MM.1S (cell line): ENCODE results near the gene ZPLD1.

ENCODE experiments used
- DNase-seq: peaks from one replicate; pipeline ENCODE4 v3.0.0-alpha.2; 2015
- H2AFZ ChIP-seq: fragments of 300-600 bp; sonication (generic); 2 replicates; pipeline ENCODE4 v1.6.0; 2016; ENCODE audit warnings: antibody characterized with exemption, low read length
- H3F3A ChIP-seq: fragments of 300-600 bp; sonication (generic); 2 replicates; pipeline ENCODE4 v1.6.1; 2016; ENCODE audit warnings: mild to moderate bottlenecking, antibody characterized with exemption, low read length, moderate library complexity, mixed read lengths; ENCODE audit not compliant: insufficient read depth
- H3K27ac ChIP-seq: fragments of 300-600 bp; sonication (generic); 2 replicates; pipeline ENCODE4 v1.5.1; 2016; ENCODE audit warnings: mild to moderate bottlenecking, low read length
- H3K27me3 ChIP-seq: fragments of 300-600 bp; sonication (generic); replicated peaks from 2 replicates; pipeline ENCODE4 v1.6.0; 2016; ENCODE audit warnings: low read length; ENCODE audit not compliant: insufficient read depth
- H3K36me3 ChIP-seq: fragments of 300-600 bp; sonication (generic); replicated peaks from 2 replicates; pipeline ENCODE4 v1.6.1; 2016; ENCODE audit warnings: mild to moderate bottlenecking, low read length, mixed read lengths; ENCODE audit not compliant: insufficient read depth
- H3K4me1 ChIP-seq: fragments of 300-600 bp; sonication (generic); 2 replicates; pipeline ENCODE4 v1.6.1; 2016; ENCODE audit warnings: low read length, mixed read lengths
- H3K4me2 ChIP-seq: fragments of 300-600 bp; sonication (generic); 2 replicates; pipeline ENCODE4 v1.6.0; 2016; ENCODE audit warnings: low read depth, low read length
- H3K4me3 ChIP-seq: fragments of 300-600 bp; sonication (generic); 2 replicates; pipeline ENCODE4 v1.5.1; 2016; ENCODE audit warnings: low read length, mixed read lengths
- H3K79me2 ChIP-seq: fragments of 300-600 bp; sonication (generic); 2 replicates; pipeline ENCODE4 v1.6.1; 2016; ENCODE audit warnings: mixed run types, low read length, mixed read lengths
- H3K9ac ChIP-seq: fragments of 300-600 bp; sonication (generic); 2 replicates; pipeline ENCODE4 v1.6.1; 2016; ENCODE audit warnings: low read length, mixed read lengths
- H3K9me2 ChIP-seq: fragments of 300-600 bp; sonication (generic); replicated peaks from 2 replicates; pipeline ENCODE4 v1.6.1; 2016; ENCODE audit warnings: mild to moderate bottlenecking, low read length, mixed read lengths; ENCODE audit not compliant: insufficient read depth
- H3K9me3 ChIP-seq: fragments of 300-600 bp; sonication (generic); replicated peaks from 2 replicates; pipeline ENCODE4 v1.6.1; 2016; ENCODE audit warnings: mild to moderate bottlenecking, low read length, mixed read lengths; ENCODE audit not compliant: insufficient read depth
- H4K20me1 ChIP-seq: fragments of 300-600 bp; sonication (generic); 2 replicates; pipeline ENCODE4 v1.6.1; 2016; ENCODE audit warnings: mild to moderate bottlenecking, low read length, moderate library complexity, mixed read lengths; ENCODE audit not compliant: insufficient read depth
- EZH2 ChIP-seq: fragments of 300-600 bp; sonication (generic); optimal IDR thresholded peaks from 2 replicates; pipeline ENCODE3; 2017; ENCODE audit warnings: low read depth, mild to moderate bottlenecking, antibody characterized with exemption, low read length, mixed read lengths
- EZH2phosphoT487 ChIP-seq: fragments of 300-600 bp; sonication (generic); IDR thresholded peaks from 2 replicates; pipeline ENCODE4 v1.6.1; 2018; ENCODE audit warnings: antibody characterized with exemption, low read length
- TF ChIP-seq, protein P1 (sequence below): fragments of 300-600 bp; sonication (generic); IDR thresholded peaks from 2 replicates; pipeline ENCODE4 v1.5.1; 2016; ENCODE audit warnings: antibody characterized with exemption, low read length, mixed read lengths

The ZPLD1 gene

DNA sequence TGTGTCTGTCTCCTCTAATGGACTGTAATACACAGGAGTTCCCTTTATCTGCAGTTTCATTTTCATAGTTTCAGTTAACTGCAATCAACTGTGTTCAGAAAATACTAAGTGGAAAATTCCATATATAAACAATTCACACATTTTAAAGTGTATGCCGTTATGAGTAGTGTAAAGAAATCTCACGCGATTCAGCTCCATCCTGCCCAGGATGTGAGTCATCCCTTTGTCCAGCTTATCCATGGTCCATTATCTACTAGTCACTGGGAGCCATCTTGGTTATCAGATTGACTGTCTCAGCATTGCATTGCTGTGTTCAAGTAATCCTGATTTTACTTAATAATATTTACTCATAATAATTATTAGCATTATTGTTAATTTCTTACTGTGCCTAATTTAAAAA lies 14.5 kb downstream of the ZPLD1 start:
- Histone ChIP-seq H3K36me3 (no peaks in the 10 kb centered on the region), H3K4me3 (no peak overlapping the region), H3K9me2 (no peaks in the 10 kb centered on the region), H4K20me1 (no peaks in the 10 kb centered on the region), H3F3A (no peaks in the 10 kb centered on the region), H2AFZ (no peak overlapping the region), H3K9ac (no peak overlapping the region), H3K4me2 (no peak overlapping the region), H3K27me3 (no peaks in the 10 kb centered on the region), H3K9me3 (no peaks in the 10 kb centered on the region), H3K4me1 (no peaks in the 10 kb centered on the region), H3K79me2 (no peaks in the 10 kb centered on the region), H3K27ac (no peak overlapping the region)
- DNase-seq = no peak
- TF ChIP-seq EZH2phosphoT487 = no peak
- TF ChIP-seq, protein P1, sequence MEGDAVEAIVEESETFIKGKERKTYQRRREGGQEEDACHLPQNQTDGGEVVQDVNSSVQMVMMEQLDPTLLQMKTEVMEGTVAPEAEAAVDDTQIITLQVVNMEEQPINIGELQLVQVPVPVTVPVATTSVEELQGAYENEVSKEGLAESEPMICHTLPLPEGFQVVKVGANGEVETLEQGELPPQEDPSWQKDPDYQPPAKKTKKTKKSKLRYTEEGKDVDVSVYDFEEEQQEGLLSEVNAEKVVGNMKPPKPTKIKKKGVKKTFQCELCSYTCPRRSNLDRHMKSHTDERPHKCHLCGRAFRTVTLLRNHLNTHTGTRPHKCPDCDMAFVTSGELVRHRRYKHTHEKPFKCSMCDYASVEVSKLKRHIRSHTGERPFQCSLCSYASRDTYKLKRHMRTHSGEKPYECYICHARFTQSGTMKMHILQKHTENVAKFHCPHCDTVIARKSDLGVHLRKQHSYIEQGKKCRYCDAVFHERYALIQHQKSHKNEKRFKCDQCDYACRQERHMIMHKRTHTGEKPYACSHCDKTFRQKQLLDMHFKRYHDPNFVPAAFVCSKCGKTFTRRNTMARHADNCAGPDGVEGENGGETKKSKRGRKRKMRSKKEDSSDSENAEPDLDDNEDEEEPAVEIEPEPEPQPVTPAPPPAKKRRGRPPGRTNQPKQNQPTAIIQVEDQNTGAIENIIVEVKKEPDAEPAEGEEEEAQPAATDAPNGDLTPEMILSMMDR = no peak
- TF ChIP-seq EZH2 = no peak

DNA sequence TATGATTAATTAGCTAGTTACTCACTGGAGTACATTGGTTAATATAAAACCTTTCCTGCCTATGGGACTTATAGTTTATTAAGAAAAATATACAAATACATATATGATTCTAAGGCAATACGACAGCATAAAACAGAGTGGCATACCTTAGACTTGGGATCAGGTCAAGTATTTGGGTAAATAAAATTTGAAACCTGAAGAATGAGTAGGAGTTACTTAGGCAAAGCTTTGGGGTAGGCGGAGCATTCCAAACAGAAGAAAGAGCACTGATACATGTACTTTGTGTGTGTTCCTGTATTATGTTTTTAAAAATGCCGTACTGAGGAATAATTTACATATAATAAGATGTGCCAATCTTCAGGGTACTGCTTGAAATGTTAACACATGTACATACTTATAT lies 15.1 kb downstream of the ZPLD1 start:
- no peak overlapping the region for H3K27ac ChIP-seq
- no peak overlapping the region for H3K9ac ChIP-seq
- no peak overlapping the region for H3K4me3 ChIP-seq
- H3K9me3 ChIP-seq = no peaks in the 10 kb centered on the region
- H3K79me2 ChIP-seq = no peaks in the 10 kb centered on the region
- H4K20me1 ChIP-seq = no peaks in the 10 kb centered on the region
- TF ChIP-seq EZH2phosphoT487 = no peak
- TF ChIP-seq EZH2 = no peak
- TF ChIP-seq, protein P1 = no peak
- H3K9me2 ChIP-seq = no peaks in the 10 kb centered on the region
- no peak for DNase-seq
- H3K27me3 ChIP-seq = no peaks in the 10 kb centered on the region
- H3K4me2 ChIP-seq = no peak overlapping the region
- no peaks in the 10 kb centered on the region for H3K4me1 ChIP-seq
- no peaks in the 10 kb centered on the region for H3F3A ChIP-seq
- no peak overlapping the region for H2AFZ ChIP-seq
- H3K36me3 ChIP-seq = no peaks in the 10 kb centered on the region

DNA sequence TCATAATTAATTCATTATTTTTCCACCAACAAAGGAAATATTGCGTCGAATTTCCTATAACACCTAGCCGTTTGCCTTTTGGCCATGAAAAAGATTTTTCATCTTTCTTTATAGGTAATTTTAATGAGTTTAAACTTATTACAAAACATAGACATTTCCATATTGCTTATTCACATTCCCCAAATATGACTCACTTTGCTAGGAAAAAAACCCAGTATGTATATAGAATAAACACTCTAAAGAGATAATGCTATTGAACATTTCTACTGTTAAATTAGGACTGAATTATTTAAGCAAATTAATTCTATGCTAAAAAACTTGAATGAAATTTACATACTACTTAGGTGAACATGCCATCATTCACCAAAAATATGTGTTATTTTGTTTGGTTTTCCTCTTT lies 16.2 kb downstream of the ZPLD1 start:
- no peak overlapping the region for H3K27ac ChIP-seq
- TF ChIP-seq EZH2phosphoT487 (no peak), EZH2 (no peak)
- TF ChIP-seq, protein P1 = no peak
- H3K4me1 ChIP-seq = no peaks in the 10 kb centered on the region
- H3K9me3 ChIP-seq = no peaks in the 10 kb centered on the region
- H3K4me3 ChIP-seq = no peak overlapping the region
- H3K9ac ChIP-seq = no peak overlapping the region
- no peaks in the 10 kb centered on the region for H3K79me2 ChIP-seq
- DNase-seq = no peak
- H2AFZ ChIP-seq = no peak overlapping the region
- H3K36me3 ChIP-seq = no peaks in the 10 kb centered on the region
- no peak overlapping the region for H3K4me2 ChIP-seq
- no peaks in the 10 kb centered on the region for H4K20me1 ChIP-seq
- H3K27me3 ChIP-seq = no peaks in the 10 kb centered on the region
- no peaks in the 10 kb centered on the region for H3F3A ChIP-seq
- no peaks in the 10 kb centered on the region for H3K9me2 ChIP-seq
